Smooth muscle cell (in vitro differentiated cells): ENCODE measurements around the gene OSMR. TPM values are rescaled to one million over a fixed set of nuclear protein-coding genes. Genes with fewer than 3 reads are reported as not detected.

Experiments used
- DNase-seq: peaks from one replicate; lab custom pipeline; 2025; ENCODE audit not compliant: unreplicated experiment; lab: John Stamatoyannopoulos, UW
- H2AFZ ChIP-seq: fragments of 200-600 bp; sonication (generic); 2 replicates; pipeline ENCODE4 v1.6.0; 2016; ENCODE audit warnings: antibody characterized with exemption, low read depth, mild to moderate bottlenecking
- H3F3A ChIP-seq: fragments of 200-600 bp; sonication (generic); 2 replicates; pipeline ENCODE4 v1.6.0; 2017; ENCODE audit warnings: antibody characterized with exemption, low read depth
- H3K27ac ChIP-seq: fragments of 200-600 bp; sonication (generic); 2 replicates; pipeline ENCODE4 v1.5.1; 2016; ENCODE audit warnings: low read depth, mild to moderate bottlenecking
- H3K27me3 ChIP-seq: fragments of 200-600 bp; sonication (generic); 2 replicates; pipeline ENCODE4 v1.6.1; 2016; ENCODE audit warnings: low read depth, mild to moderate bottlenecking
- H3K36me3 ChIP-seq: fragments of 200-600 bp; sonication (generic); 2 replicates; pipeline ENCODE4 v1.5.1; 2016; ENCODE audit warnings: low read depth
- H3K4me1 ChIP-seq: fragments of 200-600 bp; sonication (generic); 2 replicates; pipeline ENCODE4 v1.5.1; 2016; ENCODE audit warnings: low read depth
- H3K4me2 ChIP-seq: fragments of 200-600 bp; sonication (generic); 2 replicates; pipeline ENCODE4 v1.6.0; 2016; ENCODE audit warnings: mild to moderate bottlenecking
- H3K4me3 ChIP-seq: fragments of 200-600 bp; sonication (generic); 2 replicates; pipeline ENCODE4 v1.5.1; 2016; ENCODE audit warnings: mild to moderate bottlenecking
- H3K79me2 ChIP-seq: fragments of 200-600 bp; sonication (generic); 2 replicates; pipeline ENCODE4 v1.6.0; 2016; ENCODE audit warnings: low read depth, mild to moderate bottlenecking
- H3K9ac ChIP-seq: fragments of 200-600 bp; sonication (generic); 2 replicates; pipeline ENCODE4 v1.6.0; 2016; ENCODE audit warnings: low read depth
- H3K9me3 ChIP-seq: fragments of 200-600 bp; sonication (generic); replicated peaks from 2 replicates; pipeline ENCODE4 v1.5.1; 2016; ENCODE audit warnings: low read depth
- H4K20me1 ChIP-seq: fragments of 200-600 bp; sonication (generic); 2 replicates; pipeline ENCODE4 v1.6.0; 2016; ENCODE audit warnings: low read depth
- CTCF ChIP-seq: fragments of 200-600 bp; sonication (generic); IDR thresholded peaks from 2 replicates; pipeline ENCODE4 v1.5.1; 2017; ENCODE audit warnings: borderline replicate concordance, mild to moderate bottlenecking, antibody characterized with exemption; ENCODE audit not compliant: insufficient read depth, poor library complexity, severe bottlenecking
- WGBS: methylation state at CpG from one replicate; pipeline ENCODE4 v1.1.7; 2016; ENCODE audit warnings: low lambda C conversion rate; 5-methylcytosine and 5-hydroxymethylcytosine counted together
- polyA plus RNA-seq: library from polyadenylated mRNA; unstranded; fragments of >200 nt; fragmentation: Nextera tagmentation; extraction: Ambion mirVana; gene quantifications from 2 replicates; pipeline ENCODE4 v1.2.1, GENCODE V29; 2016
- total RNA-seq: library from RNA; depleted of rRNA; stranded (reverse); fragments of >200 nt; gene quantifications from 2 replicates; pipeline ENCODE4 v1.2.3, GENCODE V29; 2014

Gene OSMR
- total and polyA plus RNA-seq, 2 experiments from 2014 or later, result 31.8 to 52.5 TPM

- DNase-seq, result no peak
- Histone ChIP-seq H3K27ac (no peak overlapping the region), H3K9ac (no peak overlapping the region), H2AFZ (no peak overlapping the region), H4K20me1 (no peaks in the 10 kb centered on the region), H3K36me3 (peaks cover 3% of the 10 kb centered on the region), H3K4me1 (no peaks in the 10 kb centered on the region), H3F3A (no peaks in the 10 kb centered on the region), H3K4me3 (no peak overlapping the region), H3K27me3 (no peaks in the 10 kb centered on the region), H3K9me3 (no peaks in the 10 kb centered on the region), H3K4me2 (no peak overlapping the region), H3K79me2 (no peaks in the 10 kb centered on the region)
- WGBS, result 95% methylated on average over 20 of the region's 20 CpGs
- TF ChIP-seq CTCF, result no peak
These were observed 24.1 kb upstream of the OSMR start for GRCh38 chr5:38821679-38822078.

GRCh38 chr5:38823503-38823902 lies 22.3 kb upstream of the OSMR start:
- Histone ChIP-seq H4K20me1 (no peaks in the 10 kb centered on the region), H2AFZ (no peak overlapping the region), H3K4me2 (no peak overlapping the region), H3K79me2 (no peaks in the 10 kb centered on the region), H3K27ac (no peak overlapping the region), H3K4me1 (no peaks in the 10 kb centered on the region), H3K9ac (no peak overlapping the region), H3K36me3 (peaks cover 3% of the 10 kb centered on the region), H3K27me3 (no peaks in the 10 kb centered on the region), H3K9me3 (no peaks in the 10 kb centered on the region), H3F3A (no peaks in the 10 kb centered on the region), H3K4me3 (no peak overlapping the region)
- no peak for DNase-seq
- TF ChIP-seq CTCF, result no peak
- WGBS, result 50% methylated on average over 4 of the region's 4 CpGs

- Histone ChIP-seq H3K9me3 (no peaks in the 10 kb centered on the region), H3K4me3 (no peak overlapping the region), H3K4me1 (no peaks in the 10 kb centered on the region), H2AFZ (no peak overlapping the region), H3K27ac (no peak overlapping the region), H4K20me1 (no peaks in the 10 kb centered on the region), H3K79me2 (no peaks in the 10 kb centered on the region), H3K4me2 (no peak overlapping the region), H3F3A (no peaks in the 10 kb centered on the region), H3K36me3 (peaks cover 3% of the 10 kb centered on the region), H3K27me3 (no peaks in the 10 kb centered on the region), H3K9ac (no peak overlapping the region)
- WGBS, result 85% methylated on average over 5 of the region's 5 CpGs
- no peak for TF ChIP-seq CTCF
- DNase-seq, result no peak
These were observed 21.0 kb upstream of the OSMR start for GRCh38 chr5:38824821-38825220.

- Histone ChIP-seq H3K9ac (no peak overlapping the region), H3K4me2 (peak overlapping the region; percentile 30), H3K79me2 (no peaks in the 10 kb centered on the region), H3K4me1 (no peaks in the 10 kb centered on the region), H3K4me3 (no peak overlapping the region), H3K36me3 (peaks cover 3% of the 10 kb centered on the region), H2AFZ (no peak overlapping the region), H3K27me3 (no peaks in the 10 kb centered on the region), H4K20me1 (no peaks in the 10 kb centered on the region), H3K27ac (no peak overlapping the region), H3F3A (no peaks in the 10 kb centered on the region), H3K9me3 (no peaks in the 10 kb centered on the region)
- TF ChIP-seq CTCF, result no peak
- WGBS, result 70% methylated on average over 1 of the region's 1 CpG
- DNase-seq, result no peak
These were observed 20.3 kb upstream of the OSMR start for GRCh38 chr5:38825494-38825893.
